GM10248 (cell line): ENCODE measurements around the gene KMT5C.

Experiments used
- CTCF ChIA-PET: fragments of 300-600 bp; sonication (Branson Sonifier 250); formaldehyde crosslinking; extraction: SDS; loops from one replicate; lab custom pipeline; 2021; ENCODE audit warnings: antibody characterized with exemption; lab: Yijun Ruan, JAX
- POLR2A ChIA-PET: fragments of 350-650 bp; sonication (Branson Sonifier 250); formaldehyde crosslinking; extraction: SDS; loops from one replicate; lab custom pipeline; 2020; ENCODE audit warnings: antibody characterized with exemption; lab: Yijun Ruan, JAX
- DNase-seq: peaks from one replicate; pipeline ENCODE4 v3.0.0; 2012; ENCODE audit errors: extremely low spot score
- CTCF ChIP-seq: IDR thresholded peaks from 2 replicates; pipeline ENCODE4 v1.5.1; 2012; ENCODE audit warnings: mild to moderate bottlenecking, low read depth; ENCODE audit errors: extremely low read depth, missing control alignments, control extremely low read depth

Gene KMT5C

DNA sequence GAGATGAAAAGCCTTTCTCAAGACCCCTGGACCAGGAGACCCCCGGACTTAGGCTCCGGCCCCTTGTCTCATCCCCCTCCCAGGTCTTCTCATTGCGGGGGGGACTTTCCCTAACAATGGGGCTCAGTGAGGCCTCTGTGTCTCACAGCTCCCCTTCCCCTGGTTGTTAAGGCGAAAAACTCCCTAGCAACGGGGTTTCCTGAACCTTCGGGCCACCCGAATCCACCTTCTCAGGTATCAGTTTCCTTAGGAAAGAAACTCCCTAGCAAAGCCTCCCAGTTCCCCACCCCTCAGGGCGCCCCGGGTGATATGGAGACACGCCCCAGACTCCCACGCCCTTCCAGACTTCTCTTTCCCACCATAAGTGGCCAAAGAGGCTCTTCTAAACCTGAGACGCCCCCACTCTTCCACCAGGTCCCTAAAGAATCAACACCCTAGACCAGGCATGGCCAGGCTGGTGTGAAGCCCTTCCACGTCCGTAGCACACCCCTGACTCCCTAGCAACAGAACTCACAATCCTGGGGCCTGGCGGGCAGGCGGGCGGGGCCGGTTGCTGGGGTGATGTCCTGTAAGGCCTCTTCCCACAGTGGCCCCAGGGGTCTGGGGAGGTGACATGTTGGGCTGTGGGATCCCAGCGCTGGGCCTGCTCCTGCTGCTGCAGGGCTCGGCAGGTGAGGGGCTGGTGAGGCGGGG lies 36.7 kb downstream of the KMT5C start, which contains the start of gene TMEM190:
TMEM190 (plus strand) TSS at position 586 of the 693 bp plus-strand sequence; CDS start at position 614, 28 bp downstream.
- ChIA-PET CTCF (interaction anchor here (1.7 kb wide), 1 partner anchor 75 kb away, joined by 7 read pairs; no protein-coding TSS in a partner anchor), POLR2A (no interaction called here)
- no peak for TF ChIP-seq CTCF
- DNase-seq: no peak

- POLR2A ChIA-PET: no interaction called here
- no peak for DNase-seq
- CTCF ChIA-PET: no interaction called here
- TF ChIP-seq CTCF: no peak
Measured at GRCh38 chr19:55377356-55378131, 37.9 kb downstream of the KMT5C start.

GRCh38 chr19:55379174-55379573 lies 39.5 kb downstream of the KMT5C start:
- TF ChIP-seq CTCF: no peak
- CTCF ChIA-PET: interaction anchor here (1.4 kb wide), 1 partner anchor 77 kb away, joined by 5 read pairs; no protein-coding TSS in a partner anchor
- DNase-seq: no peak
- POLR2A ChIA-PET: no interaction called here

DNA sequence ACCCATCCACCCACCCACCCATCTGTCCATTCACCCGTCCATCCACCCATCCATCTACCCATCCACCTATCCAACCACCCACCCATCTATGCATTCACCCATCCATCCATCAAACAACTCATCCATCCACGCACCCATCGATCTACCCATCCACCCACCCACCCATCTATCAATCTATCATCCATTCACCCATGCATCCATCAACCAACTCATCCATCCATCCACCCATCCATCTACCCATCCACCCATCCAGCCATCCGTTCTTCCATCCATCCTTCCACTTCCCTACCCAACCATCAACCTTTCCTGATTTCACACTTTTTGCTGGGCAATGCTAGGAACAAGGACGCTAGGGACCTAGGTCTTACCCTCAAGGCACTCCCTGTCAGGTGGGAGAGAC lies 42.3 kb downstream of the KMT5C start:
- ChIA-PET POLR2A (no interaction called here), CTCF (no interaction called here)
- no peak for TF ChIP-seq CTCF
- no peak for DNase-seq

GRCh38 chr19:55382522-55383054 lies 42.9 kb downstream of the KMT5C start:
- TF ChIP-seq CTCF: no peak
- CTCF ChIA-PET: interaction anchor here (1.6 to 3.1 kb wide), 6 partner anchors 22 to 121 kb away, joined by 3 to 19 read pairs (median 8); partner anchors contain the start of genes KMT5C and UBE2S
- POLR2A ChIA-PET: no interaction called here

More at GRCh38 chr19:55382522-55383054, 42.9 kb downstream of the KMT5C start:
- DNase-seq: no peak
